Activated CD4-positive, alpha-beta T cell treated with anti-CD3 and anti-CD28 coated beads for 1 hour (primary cell): ENCODE data around the gene IGFLR1.

ENCODE experiments used
- DNase-seq: peaks from one replicate; pipeline ENCODE4 v3.0.0-alpha.2; 2020

Gene IGFLR1

DNA sequence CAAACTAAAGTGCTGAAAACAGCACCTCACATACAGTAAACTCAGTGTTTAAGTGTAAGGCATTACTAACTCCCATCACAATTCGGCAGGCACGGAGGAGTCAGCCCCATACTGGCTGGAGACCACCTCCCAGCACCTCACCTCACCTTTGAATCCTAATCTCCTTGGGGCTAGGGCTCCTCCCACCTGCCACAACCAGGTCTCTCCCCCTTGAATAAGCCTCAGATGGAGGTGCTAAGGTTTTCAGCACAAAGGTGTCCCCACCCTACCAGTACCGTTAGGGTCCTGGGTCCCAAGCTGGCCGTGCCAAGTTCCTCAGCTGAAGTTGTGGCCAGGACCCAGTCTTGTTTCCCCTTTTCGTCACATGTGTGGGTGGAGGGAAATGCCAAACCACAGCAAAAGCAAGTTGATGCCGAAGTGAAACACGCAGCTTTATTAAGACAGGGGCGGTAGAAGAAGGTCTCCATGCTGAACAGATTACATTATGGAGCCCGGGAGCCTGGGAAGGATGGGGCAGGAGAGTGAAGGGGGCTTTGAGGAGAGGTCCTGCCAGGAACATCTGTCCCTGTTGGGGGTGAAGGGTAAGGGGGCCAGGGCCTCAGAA lies at the start of gene IGFLR1:
Gene IGFLR1, minus strand, starts transcription at position 332 of the 604 bp plus-strand sequence. CDS start 1,272 bp downstream, outside the sequence.
- peak; percentile 46 for DNase-seq

GRCh38 chr19:35791814-35792279 lies 49.6 kb upstream of the IGFLR1 start:
- no peak for DNase-seq

- DNase-seq, result no peak
These were observed 48.9 kb upstream of the IGFLR1 start for GRCh38 chr19:35790981-35791813.

DNA sequence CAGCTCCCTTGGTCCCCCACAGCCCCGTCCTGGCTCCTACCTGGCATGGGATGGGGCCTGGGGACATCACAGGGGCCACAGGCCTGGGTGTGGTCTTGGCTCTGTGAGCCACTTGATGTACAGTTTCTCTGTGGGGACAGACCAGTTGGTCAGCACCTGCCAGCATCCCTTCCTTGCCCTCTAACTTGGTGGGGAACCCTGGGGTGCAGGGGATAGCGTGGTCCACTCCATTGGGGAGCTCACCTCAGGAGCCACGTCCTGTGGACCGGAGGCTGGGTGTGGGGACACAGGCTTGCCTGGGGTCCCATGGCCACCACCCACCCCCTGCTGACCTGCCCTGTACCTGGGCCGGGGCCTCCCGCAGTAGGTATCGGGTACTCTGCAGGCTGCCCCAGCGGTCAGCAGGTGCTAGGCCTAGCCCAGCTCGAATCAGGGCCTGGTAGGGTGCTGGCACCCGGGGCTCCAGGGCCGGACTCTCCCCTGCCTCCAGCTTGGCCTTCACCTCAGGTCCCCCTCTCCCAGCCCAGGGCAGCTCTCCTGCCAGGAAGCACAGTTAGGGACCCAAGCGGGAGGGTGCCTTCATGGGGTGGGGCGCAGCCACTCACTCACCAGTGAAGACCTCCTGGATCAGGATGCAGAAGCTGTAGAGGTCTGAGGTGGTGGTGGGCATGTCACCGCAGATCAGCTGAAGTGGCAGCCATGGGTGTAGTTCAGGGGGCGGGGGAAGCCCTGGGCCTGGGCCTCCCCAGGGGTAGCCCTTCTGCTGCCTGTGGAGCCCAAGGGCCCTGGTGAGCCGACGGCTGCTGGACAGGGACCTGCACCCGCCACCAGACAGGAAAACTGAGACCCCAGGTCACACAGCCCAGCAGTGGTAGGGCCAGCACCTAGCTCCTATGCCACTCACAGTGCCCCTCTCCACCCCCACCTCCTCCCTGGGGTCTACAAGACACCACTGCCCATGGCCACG lies 48.0 kb upstream of the IGFLR1 start:
- DNase-seq, result no peak

DNA sequence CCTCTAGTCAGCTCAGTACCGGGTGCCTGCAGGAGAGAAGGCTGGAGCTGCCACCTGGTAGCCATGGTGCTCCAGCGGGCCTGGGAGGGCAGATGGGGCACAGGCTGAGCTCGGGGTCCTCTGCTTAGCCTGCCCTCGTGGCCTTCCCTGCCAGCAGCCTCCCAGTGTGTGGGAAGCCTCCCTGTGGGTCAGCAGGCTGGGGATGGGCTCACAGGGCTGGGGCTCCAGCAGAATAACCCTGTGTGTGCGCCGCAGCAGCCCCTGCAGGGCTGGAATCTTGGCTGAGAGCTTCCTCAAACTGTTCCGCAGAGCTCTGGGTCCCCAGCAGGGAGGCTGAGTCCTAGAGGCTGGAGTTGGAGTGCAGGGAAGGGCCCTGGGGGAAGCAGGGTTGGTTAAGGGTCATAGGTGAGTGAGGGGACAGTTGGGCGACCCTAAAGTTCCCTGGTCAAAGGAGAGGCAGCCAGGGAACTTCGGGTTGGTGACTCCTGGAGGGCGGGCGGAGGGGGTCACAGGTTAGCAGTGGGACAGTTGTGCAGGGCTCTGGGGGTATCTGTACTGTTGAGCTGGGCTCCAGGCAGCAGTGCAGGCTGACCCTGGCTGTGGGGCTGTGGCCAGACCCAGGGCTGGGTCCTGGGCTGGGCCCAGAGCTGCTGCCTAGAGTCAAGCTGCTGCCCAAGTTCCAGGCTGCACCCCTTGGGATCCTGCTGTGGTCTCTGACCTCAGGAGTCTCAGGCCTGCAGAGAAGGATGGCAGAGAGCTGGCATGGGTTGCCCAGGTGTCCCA lies 47.1 kb upstream of the IGFLR1 start:
- no peak for DNase-seq

GRCh38 chr19:35788205-35788960 lies 46.1 kb upstream of the IGFLR1 start:
- DNase-seq, result no peak

DNA sequence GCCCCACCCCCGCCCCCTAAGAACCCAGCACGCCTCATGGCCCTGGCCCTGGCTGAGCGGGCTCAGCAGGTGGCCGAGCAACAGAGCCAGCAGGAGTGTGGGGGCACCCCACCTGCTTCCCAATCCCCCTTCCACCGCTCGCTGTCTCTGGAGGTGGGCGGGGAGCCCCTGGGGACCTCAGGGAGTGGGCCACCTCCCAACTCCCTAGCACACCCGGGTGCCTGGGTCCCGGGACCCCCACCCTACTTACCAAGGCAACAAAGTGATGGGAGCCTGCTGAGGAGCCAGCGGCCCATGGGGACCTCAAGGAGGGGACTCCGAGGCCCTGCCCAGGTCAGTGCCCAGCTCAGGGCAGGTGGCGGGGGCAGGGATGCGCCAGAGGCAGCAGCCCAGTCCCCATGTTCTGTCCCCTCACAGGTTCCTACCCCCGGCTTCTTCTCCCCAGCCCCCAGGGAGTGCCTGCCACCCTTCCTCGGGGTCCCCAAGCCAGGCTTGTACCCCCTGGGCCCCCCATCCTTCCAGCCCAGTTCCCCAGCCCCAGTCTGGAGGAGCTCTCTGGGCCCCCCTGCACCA lies 45.1 kb upstream of the IGFLR1 start:
- no peak for DNase-seq

GRCh38 chr19:35786299-35787160 lies 44.3 kb upstream of the IGFLR1 start:
- no peak for DNase-seq

DNA sequence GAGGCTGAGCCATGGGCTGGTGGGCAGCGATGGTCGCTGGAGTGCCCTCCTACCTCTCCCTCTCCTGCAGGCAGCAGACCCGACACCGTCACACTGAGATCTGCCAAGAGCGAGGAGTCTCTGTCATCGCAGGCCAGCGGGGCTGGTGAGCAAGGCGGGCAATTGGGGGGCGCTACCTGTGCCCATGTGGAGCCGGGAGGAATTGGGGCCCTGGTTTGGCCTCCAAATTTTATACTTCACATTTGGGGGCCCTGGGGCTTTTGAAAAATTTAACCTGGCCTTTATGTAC lies 43.0 kb upstream of the IGFLR1 start:
- no peak for DNase-seq

- no peak for DNase-seq
These were observed 42.5 kb upstream of the IGFLR1 start for GRCh38 chr19:35784503-35785338.

DNA sequence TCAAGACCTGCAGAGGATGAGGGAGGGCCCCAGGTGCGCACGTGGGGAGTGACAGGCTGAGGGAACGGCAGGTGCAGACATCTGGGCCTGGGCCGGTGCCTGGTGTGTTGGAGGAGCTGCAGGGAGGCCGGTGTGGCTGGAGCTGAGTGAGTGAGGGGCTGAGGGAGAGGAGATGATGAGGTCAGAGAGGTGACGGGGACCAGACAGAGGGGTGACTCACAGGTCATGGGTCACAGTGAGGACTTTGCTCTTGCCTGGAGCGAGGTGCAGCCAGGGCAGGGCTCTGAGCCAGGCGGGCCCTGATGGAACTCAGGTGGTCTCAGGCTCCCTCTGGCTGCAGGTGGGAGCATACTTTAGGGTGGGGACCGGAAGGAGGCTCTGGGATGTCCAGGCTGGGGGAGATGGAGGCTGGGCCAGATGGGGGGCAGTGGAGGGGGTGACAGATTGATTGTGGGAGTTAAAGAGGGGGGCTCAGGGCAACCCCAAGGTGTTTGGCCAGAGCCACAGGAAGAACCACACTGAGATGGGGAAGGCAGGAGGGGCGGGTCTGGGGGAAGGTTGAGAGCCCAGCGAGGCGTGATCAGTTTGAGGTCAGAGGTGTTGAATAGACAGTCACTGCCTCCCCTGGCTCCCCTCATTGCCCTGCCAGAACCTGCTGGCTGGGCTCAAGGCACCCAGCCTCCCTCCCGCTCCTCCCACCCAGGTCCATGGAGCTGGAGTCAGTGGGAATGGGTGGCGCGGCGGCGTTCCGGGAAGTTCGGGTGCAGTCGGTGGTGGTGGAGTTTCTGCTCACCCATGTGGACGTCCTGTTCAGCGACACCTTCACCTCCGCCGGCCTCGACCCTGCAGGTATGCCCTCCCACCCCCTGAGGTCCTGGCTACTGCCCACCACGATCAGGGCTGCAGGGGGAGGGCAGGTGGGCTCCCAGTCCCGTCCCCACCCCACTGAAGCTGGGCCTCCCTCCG lies 41.5 kb upstream of the IGFLR1 start:
- DNase-seq, result no peak

DNA sequence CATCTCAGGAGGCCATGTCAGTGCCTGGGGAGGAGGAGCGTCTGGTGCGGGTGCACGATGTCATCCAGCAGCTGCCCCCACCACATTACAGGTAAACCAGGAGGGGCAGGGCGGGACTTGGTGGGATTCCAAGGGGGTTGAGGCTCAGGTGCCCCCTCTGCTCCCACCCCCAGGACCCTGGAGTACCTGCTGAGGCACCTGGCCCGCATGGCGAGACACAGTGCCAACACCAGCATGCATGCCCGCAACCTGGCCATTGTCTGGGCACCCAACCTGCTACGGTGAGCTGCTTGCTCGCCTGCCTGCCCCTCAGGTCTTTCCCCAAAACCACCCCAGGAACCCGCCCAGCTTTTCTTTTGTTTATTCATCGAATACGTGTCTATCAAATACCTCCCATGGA lies 40.3 kb upstream of the IGFLR1 start:
- DNase-seq, result no peak

DNA sequence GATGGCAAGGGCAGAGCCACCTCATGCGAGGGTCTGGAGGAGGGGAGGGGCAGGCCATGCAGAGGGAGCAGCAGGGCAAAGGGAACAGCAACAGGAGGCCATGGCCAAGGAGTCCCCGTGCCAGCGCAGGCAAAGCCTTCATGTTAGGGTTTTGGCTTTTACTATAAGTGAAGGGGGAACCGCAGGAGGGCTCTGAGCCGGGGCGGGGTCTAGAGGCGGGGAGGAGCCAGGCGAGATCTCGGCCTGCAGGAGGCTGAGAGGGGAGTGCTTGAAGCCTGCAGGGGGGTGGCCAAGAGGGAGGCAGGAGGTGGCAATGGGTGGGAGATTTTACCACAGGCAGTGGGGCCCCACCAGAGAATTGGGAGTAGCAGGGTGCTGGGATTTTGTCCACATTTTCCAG lies 39.4 kb upstream of the IGFLR1 start:
- no peak for DNase-seq

GRCh38 chr19:35780717-35781116 lies 38.5 kb upstream of the IGFLR1 start:
- no peak for DNase-seq

DNA sequence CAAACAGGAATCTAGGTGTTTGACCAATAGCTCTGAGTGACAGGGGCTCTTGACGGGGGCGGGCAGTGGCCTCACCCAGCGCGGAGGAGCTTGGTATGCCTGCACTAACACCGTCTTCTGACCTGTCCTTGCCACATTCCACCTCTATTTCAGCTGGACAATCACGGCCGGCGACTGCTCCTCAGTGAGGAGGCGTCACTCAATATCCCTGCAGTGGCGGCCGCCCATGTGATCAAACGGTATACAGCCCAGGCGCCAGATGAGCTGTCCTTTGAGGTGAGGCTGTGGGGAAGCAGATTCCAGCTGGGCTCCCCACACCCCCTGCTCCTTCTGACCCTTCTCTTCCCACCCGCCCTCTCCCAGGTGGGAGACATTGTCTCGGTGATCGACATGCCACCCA lies 37.8 kb upstream of the IGFLR1 start:
- DNase-seq, result no peak

- no peak for DNase-seq
These were observed 36.8 kb upstream of the IGFLR1 start for GRCh38 chr19:35779033-35779432.

DNA sequence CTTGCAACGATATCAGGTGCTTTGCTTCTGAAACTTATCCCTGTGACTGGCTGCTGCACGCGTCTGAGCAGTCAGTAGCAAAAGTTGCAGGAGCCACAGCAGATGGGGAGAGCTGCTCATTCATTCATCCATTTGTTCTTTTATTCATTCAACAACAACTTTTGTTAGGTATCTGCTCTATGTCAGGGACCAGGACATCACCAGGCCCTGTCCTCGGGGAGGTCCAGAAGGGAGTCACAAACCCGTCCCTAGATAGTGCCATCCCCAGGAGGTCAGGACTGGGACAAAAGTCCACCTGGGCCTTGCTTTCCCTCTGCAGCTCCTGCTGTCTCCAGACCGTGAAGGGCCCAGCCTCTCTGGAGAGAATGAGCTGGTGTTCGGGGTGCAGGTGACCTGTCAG lies 35.7 kb upstream of the IGFLR1 start:
- no peak for DNase-seq
